Stimulated activated CD4-positive, alpha-beta T cell treated with anti-CD3 and anti-CD28 coated beads, Interleukin-2, amount 100 ng/mL, for 24 hours (primary cell): ENCODE data around the gene PCDHA5.
A peak's percentile ranks its signal among the peaks of the same experiment; 100 is the strongest.
"Not testable (repeated sequence)": the region's sequence is repeated elsewhere in the genome, so short reads cannot be mapped to it uniquely, and the experiment has no call there.

Experiments used
- DNase-seq, 2 donors: peaks; one replicate each; pipeline ENCODE4 v3.0.0-alpha.2; 2020

Gene PCDHA5

GRCh38 chr5:140821375-140822280 lies at the start of gene PCDHA5:
Gene PCDHA5, plus strand, starts transcription at chr5:140821613.
- DNase-seq: peak in 1 of 2 donors; percentile 58

GRCh38 chr5:140780512-140780911 lies 40.9 kb upstream of the PCDHA5 start:
- no peak for DNase-seq

- no peak for DNase-seq
Measured at GRCh38 chr5:140785905-140786686, 35.3 kb upstream of the PCDHA5 start, which contains the start of gene PCDHA1. Gene PCDHA1, plus strand, starts transcription at chr5:140786140.

- DNase-seq: not testable (repeated sequence)
Measured at GRCh38 chr5:140787422-140787821, 34.0 kb upstream of the PCDHA5 start.

- DNase-seq: not testable (repeated sequence)
Measured at GRCh38 chr5:140787849-140788504, 33.4 kb upstream of the PCDHA5 start.

GRCh38 chr5:140791089-140791488 lies 30.3 kb upstream of the PCDHA5 start:
- DNase-seq: no peak

- no peak for DNase-seq
Measured at GRCh38 chr5:140794595-140795258, 26.7 kb upstream of the PCDHA5 start, which contains the start of gene PCDHA2. Gene PCDHA2, plus strand, starts transcription at chr5:140794852.

GRCh38 chr5:140795259-140795641 lies 26.2 kb upstream of the PCDHA5 start:
- DNase-seq: no peak

GRCh38 chr5:140796072-140796717 lies 25.2 kb upstream of the PCDHA5 start:
- DNase-seq: not testable (repeated sequence)

GRCh38 chr5:140796718-140797095 lies 24.7 kb upstream of the PCDHA5 start:
- DNase-seq: no peak

GRCh38 chr5:140800816-140801493 lies 20.5 kb upstream of the PCDHA5 start, which contains the start of gene PCDHA3:
Gene PCDHA3, plus strand, starts transcription at chr5:140801057.
- DNase-seq: no peak

- DNase-seq: no peak
Measured at GRCh38 chr5:140801494-140801841, 19.9 kb upstream of the PCDHA5 start.

GRCh38 chr5:140802381-140802780 lies 19.0 kb upstream of the PCDHA5 start:
- DNase-seq: not testable (repeated sequence)

- DNase-seq: no peak
Measured at GRCh38 chr5:140802781-140803271, 18.6 kb upstream of the PCDHA5 start.

- peak in 1 of 2 donors; percentile 39 for DNase-seq
Measured at GRCh38 chr5:140806834-140807775, 14.3 kb upstream of the PCDHA5 start, which contains the start of gene PCDHA4. Gene PCDHA4, plus strand, starts transcription at chr5:140807068.

- DNase-seq: not testable (repeated sequence)
Measured at GRCh38 chr5:140808241-140808888, 13.0 kb upstream of the PCDHA5 start.

GRCh38 chr5:140808889-140809291 lies 12.5 kb upstream of the PCDHA5 start:
- DNase-seq: no peak

GRCh38 chr5:140822281-140822629 lies 842 bp downstream of the PCDHA5 start:
- no peak for DNase-seq

- DNase-seq: not testable (repeated sequence)
Measured at GRCh38 chr5:140822969-140823368, 1.6 kb downstream of the PCDHA5 start.
